ENCODE data around the gene CRAMP1.
A peak's percentile ranks its signal among the peaks of the same experiment; 100 is the strongest.

Gene CRAMP1

DNA sequence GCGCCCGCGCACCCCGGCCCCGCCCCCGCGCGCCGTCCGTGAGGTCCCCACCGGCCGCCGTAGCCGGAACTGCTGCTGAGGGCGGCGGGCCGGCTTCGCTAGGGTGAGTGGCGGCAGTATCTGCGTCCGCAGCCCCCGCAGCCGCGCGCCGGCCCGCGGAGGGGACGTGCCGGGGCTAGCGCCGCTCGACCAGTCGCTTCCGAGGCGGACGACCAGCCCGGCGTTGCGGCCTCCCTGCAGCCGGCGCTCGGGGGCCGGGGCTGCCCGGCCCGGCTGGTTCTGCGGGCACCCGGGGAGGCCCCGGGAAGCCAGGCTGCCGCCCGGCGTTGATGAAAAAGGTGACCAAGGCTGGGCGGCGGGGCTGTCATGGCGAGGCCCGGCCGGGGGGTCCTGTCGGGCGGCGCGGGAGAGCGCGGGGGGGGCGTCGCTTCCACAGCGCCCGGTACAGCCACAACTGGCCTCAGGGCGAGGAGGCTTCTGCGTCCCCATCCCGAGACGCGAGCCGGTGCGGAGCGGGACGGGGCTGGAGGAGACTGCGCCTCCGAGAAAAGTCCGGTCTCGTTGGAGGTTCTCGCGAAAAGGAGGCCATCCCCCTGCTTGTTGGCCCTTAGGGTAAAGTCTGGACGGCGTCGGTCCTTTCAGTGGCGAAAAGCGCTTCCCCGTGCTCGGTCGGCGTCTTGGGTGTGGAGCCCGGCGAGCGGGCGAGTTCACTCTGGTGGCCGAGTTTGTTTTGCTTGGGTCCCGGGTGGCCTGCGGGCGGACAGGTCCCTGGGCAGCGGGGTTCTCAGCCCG lies at the start of gene CRAMP1:
Gene CRAMP1 (plus strand): TSS at position 41 of the 792 bp plus-strand sequence. CDS start 2,280 bp downstream, outside the sequence.
- peaks cover 13% of the 10 kb centered on the region for H3K36me3 Mint-ChIP-seq (ENCODE audit: low read depth)
- peak within 1 kb of the TSS; percentile 97 for H3K27ac Mint-ChIP-seq
- no peaks in the 10 kb centered on the region for H3K27me3 Mint-ChIP-seq (ENCODE audit: low read depth)
- no peaks in the 10 kb centered on the region for H3K9me3 Mint-ChIP-seq
- peaks cover 31% of the 10 kb centered on the region for H3K4me1 Mint-ChIP-seq (ENCODE audit: low read depth)
- H3K4me3 Mint-ChIP-seq, result peak within 1 kb of the TSS; percentile 86

- no peaks in the 10 kb centered on the region for H3K27me3 Mint-ChIP-seq (ENCODE audit: low read depth)
- H3K4me1 Mint-ChIP-seq (ENCODE audit: low read depth), result peaks cover 12% of the 10 kb centered on the region
- H3K36me3 Mint-ChIP-seq (ENCODE audit: low read depth), result peaks cover 1% of the 10 kb centered on the region
- H3K27ac Mint-ChIP-seq, result no peak overlapping the region
- no peaks in the 10 kb centered on the region for H3K9me3 Mint-ChIP-seq
- H3K4me3 Mint-ChIP-seq, result no peak overlapping the region
Measured at GRCh38 chr16:1563786-1564185, 48.4 kb upstream of the CRAMP1 start.

DNA sequence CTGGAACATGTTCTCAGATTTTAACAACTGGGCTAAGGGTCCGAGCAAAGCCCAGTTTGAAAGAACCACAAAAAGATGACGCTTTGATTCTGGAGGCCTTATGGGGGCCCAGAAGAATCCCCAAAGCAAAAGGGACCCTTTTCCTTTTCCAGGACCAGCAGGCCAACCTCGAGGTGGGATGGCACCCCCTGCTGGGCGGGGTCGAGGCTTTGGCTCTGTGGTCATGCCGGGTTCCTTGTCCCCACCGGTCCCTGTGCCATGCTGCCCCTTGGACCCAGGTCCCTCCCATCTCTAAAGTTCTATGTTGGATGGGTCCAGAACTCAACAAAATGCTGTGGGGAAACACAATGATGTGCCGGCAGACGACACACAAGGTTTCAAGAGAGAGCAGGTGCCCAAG lies 47.8 kb upstream of the CRAMP1 start:
- H3K4me3 Mint-ChIP-seq, result no peak overlapping the region

GRCh38 chr16:1565083-1565805 lies 46.9 kb upstream of the CRAMP1 start:
- H3K9me3 Mint-ChIP-seq, result no peaks in the 10 kb centered on the region
- H3K4me3 Mint-ChIP-seq, result no peak overlapping the region
- H3K36me3 Mint-ChIP-seq (ENCODE audit: low read depth), result peaks cover 1% of the 10 kb centered on the region
- peaks cover 2% of the 10 kb centered on the region for H3K4me1 Mint-ChIP-seq (ENCODE audit: low read depth)
- no peaks in the 10 kb centered on the region for H3K27me3 Mint-ChIP-seq (ENCODE audit: low read depth)
- no peak overlapping the region for H3K27ac Mint-ChIP-seq

More for the DNA sequence above, 47.8 kb upstream of the CRAMP1 start:
- H3K27me3 Mint-ChIP-seq (ENCODE audit: low read depth), result no peaks in the 10 kb centered on the region
- no peak overlapping the region for H3K27ac Mint-ChIP-seq
- no peaks in the 10 kb centered on the region for H3K9me3 Mint-ChIP-seq
- peaks cover 1% of the 10 kb centered on the region for H3K36me3 Mint-ChIP-seq (ENCODE audit: low read depth)
- H3K4me1 Mint-ChIP-seq (ENCODE audit: low read depth), result peaks cover 7% of the 10 kb centered on the region

- no peaks in the 10 kb centered on the region for H3K9me3 Mint-ChIP-seq
- no peaks in the 10 kb centered on the region for H3K36me3 Mint-ChIP-seq (ENCODE audit: low read depth)
- H3K4me3 Mint-ChIP-seq, result no peak overlapping the region
- no peak overlapping the region for H3K27ac Mint-ChIP-seq
- H3K4me1 Mint-ChIP-seq (ENCODE audit: low read depth), result no peaks in the 10 kb centered on the region
- no peaks in the 10 kb centered on the region for H3K27me3 Mint-ChIP-seq (ENCODE audit: low read depth)
Measured at GRCh38 chr16:1567988-1568387, 44.2 kb upstream of the CRAMP1 start.

GRCh38 chr16:1571012-1571671 lies 41.0 kb upstream of the CRAMP1 start:
- H3K4me1 Mint-ChIP-seq (ENCODE audit: low read depth), result no peaks in the 10 kb centered on the region
- H3K9me3 Mint-ChIP-seq, result no peaks in the 10 kb centered on the region
- no peaks in the 10 kb centered on the region for H3K27me3 Mint-ChIP-seq (ENCODE audit: low read depth)
- H3K36me3 Mint-ChIP-seq (ENCODE audit: low read depth), result no peaks in the 10 kb centered on the region
- H3K27ac Mint-ChIP-seq, result no peak overlapping the region
- H3K4me3 Mint-ChIP-seq, result no peak overlapping the region

GRCh38 chr16:1572673-1573072 lies 39.5 kb upstream of the CRAMP1 start:
- H3K4me1 Mint-ChIP-seq (ENCODE audit: low read depth), result no peaks in the 10 kb centered on the region
- no peak overlapping the region for H3K4me3 Mint-ChIP-seq
- no peak overlapping the region for H3K27ac Mint-ChIP-seq
- no peaks in the 10 kb centered on the region for H3K27me3 Mint-ChIP-seq (ENCODE audit: low read depth)
- H3K36me3 Mint-ChIP-seq (ENCODE audit: low read depth), result no peaks in the 10 kb centered on the region
- H3K9me3 Mint-ChIP-seq, result no peaks in the 10 kb centered on the region

- H3K27me3 Mint-ChIP-seq (ENCODE audit: low read depth), result no peaks in the 10 kb centered on the region
- H3K4me1 Mint-ChIP-seq (ENCODE audit: low read depth), result no peaks in the 10 kb centered on the region
- H3K36me3 Mint-ChIP-seq (ENCODE audit: low read depth), result no peaks in the 10 kb centered on the region
- no peak overlapping the region for H3K4me3 Mint-ChIP-seq
- H3K27ac Mint-ChIP-seq, result no peak overlapping the region
- H3K9me3 Mint-ChIP-seq, result no peaks in the 10 kb centered on the region
Measured at GRCh38 chr16:1573301-1573700, 38.9 kb upstream of the CRAMP1 start.

DNA sequence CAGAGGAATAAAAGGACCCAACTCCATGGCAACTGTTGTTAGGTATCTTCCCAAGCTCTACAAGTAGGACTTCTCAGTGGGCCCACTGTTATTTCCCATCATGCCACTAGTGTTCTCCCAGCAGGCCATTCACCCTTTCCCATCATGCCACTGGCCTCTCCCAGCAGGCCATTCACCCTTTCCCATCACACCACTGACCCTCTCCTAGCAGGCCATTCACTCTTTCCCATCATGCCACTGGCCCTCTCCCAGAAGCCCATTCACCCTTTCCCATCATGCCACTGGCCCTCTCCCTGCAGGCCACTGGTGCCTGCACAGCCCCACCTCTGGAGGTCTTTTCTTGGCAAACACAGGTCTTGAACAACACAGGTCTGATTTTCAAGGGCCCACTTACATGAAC lies 36.6 kb upstream of the CRAMP1 start:
- no peaks in the 10 kb centered on the region for H3K36me3 Mint-ChIP-seq (ENCODE audit: low read depth)
- no peak overlapping the region for H3K27ac Mint-ChIP-seq
- no peaks in the 10 kb centered on the region for H3K27me3 Mint-ChIP-seq (ENCODE audit: low read depth)
- no peaks in the 10 kb centered on the region for H3K9me3 Mint-ChIP-seq
- H3K4me1 Mint-ChIP-seq (ENCODE audit: low read depth), result no peaks in the 10 kb centered on the region
- no peak overlapping the region for H3K4me3 Mint-ChIP-seq

- Mint-ChIP-seq H3K4me3 (no peak overlapping the region), H3K27me3 (ENCODE audit: low read depth) (no peaks in the 10 kb centered on the region), H3K36me3 (ENCODE audit: low read depth) (no peaks in the 10 kb centered on the region), H3K9me3 (no peaks in the 10 kb centered on the region), H3K27ac (no peak overlapping the region), H3K4me1 (ENCODE audit: low read depth) (no peaks in the 10 kb centered on the region)
Measured at GRCh38 chr16:1579214-1579613, 32.9 kb upstream of the CRAMP1 start.

DNA sequence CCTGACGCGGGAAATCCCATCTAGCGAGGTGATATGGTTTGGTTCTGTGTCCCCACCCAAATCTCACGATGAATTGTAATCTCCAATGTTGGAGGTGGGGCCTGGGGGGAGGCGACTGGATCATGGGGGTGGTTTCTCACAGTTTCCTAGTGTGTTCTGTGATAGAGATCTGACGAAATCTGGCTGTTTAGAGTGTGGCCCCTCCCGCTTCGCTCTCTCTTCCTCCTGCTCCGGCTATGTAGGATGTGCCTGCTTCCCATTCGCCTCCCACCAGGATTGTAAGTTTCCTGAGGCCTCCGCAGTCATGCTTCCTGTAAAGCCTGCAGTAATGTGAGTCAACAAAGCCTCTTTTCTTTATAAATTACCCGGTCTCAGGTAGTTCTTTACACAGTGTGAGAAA lies 31.9 kb upstream of the CRAMP1 start:
- no peaks in the 10 kb centered on the region for H3K27me3 Mint-ChIP-seq (ENCODE audit: low read depth)
- H3K4me3 Mint-ChIP-seq, result no peak overlapping the region
- H3K36me3 Mint-ChIP-seq (ENCODE audit: low read depth), result no peaks in the 10 kb centered on the region
- no peak overlapping the region for H3K27ac Mint-ChIP-seq
- H3K4me1 Mint-ChIP-seq (ENCODE audit: low read depth), result no peaks in the 10 kb centered on the region
- H3K9me3 Mint-ChIP-seq, result no peaks in the 10 kb centered on the region

DNA sequence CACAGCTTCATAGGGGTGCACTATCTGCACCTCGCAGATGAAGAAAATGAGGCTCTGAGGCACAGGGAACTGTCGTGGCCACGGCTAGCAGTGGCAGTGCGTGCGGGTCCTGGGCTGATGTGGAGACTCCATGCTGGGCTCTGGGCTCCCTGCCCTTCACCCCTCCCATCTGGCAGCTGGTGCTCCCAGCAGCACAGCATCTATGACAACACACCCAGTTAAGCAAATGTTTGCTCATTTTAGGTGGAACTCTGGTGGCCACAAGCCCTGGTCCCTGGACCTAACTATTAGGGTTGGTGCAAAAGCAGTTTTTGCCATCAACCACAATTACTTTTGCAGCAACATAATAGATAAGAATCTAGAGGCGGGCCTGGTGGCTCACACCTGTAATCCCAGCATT lies 31.2 kb upstream of the CRAMP1 start:
- no peaks in the 10 kb centered on the region for H3K36me3 Mint-ChIP-seq (ENCODE audit: low read depth)
- H3K27ac Mint-ChIP-seq, result no peak overlapping the region
- no peaks in the 10 kb centered on the region for H3K4me1 Mint-ChIP-seq (ENCODE audit: low read depth)
- no peaks in the 10 kb centered on the region for H3K9me3 Mint-ChIP-seq
- no peaks in the 10 kb centered on the region for H3K27me3 Mint-ChIP-seq (ENCODE audit: low read depth)
- H3K4me3 Mint-ChIP-seq, result no peak overlapping the region

- H3K4me3 Mint-ChIP-seq, result no peak overlapping the region
Measured at GRCh38 chr16:1581804-1582203, 30.4 kb upstream of the CRAMP1 start.

GRCh38 chr16:1583180-1583579 lies 29.0 kb upstream of the CRAMP1 start:
- Mint-ChIP-seq H3K4me1 (ENCODE audit: low read depth) (no peaks in the 10 kb centered on the region), H3K36me3 (ENCODE audit: low read depth) (no peaks in the 10 kb centered on the region), H3K4me3 (no peak overlapping the region), H3K27ac (no peak overlapping the region), H3K27me3 (ENCODE audit: low read depth) (no peaks in the 10 kb centered on the region), H3K9me3 (no peaks in the 10 kb centered on the region)

More at GRCh38 chr16:1581804-1582203, 30.4 kb upstream of the CRAMP1 start:
- H3K36me3 Mint-ChIP-seq (ENCODE audit: low read depth), result no peaks in the 10 kb centered on the region
- no peaks in the 10 kb centered on the region for H3K4me1 Mint-ChIP-seq (ENCODE audit: low read depth)
- no peaks in the 10 kb centered on the region for H3K27me3 Mint-ChIP-seq (ENCODE audit: low read depth)
- no peak overlapping the region for H3K27ac Mint-ChIP-seq
- no peaks in the 10 kb centered on the region for H3K9me3 Mint-ChIP-seq

Measured in T-helper 1 cell treated with Interleukin-12 subunit alpha and Interleukin-12 subunit beta and Interleukin-4 antibody, amounts not matched to agents 30 μg/mL and 1 μg/mL, for 36 hours (primary cell).